ENCODE measurements around the gene SORBS2.

DNA sequence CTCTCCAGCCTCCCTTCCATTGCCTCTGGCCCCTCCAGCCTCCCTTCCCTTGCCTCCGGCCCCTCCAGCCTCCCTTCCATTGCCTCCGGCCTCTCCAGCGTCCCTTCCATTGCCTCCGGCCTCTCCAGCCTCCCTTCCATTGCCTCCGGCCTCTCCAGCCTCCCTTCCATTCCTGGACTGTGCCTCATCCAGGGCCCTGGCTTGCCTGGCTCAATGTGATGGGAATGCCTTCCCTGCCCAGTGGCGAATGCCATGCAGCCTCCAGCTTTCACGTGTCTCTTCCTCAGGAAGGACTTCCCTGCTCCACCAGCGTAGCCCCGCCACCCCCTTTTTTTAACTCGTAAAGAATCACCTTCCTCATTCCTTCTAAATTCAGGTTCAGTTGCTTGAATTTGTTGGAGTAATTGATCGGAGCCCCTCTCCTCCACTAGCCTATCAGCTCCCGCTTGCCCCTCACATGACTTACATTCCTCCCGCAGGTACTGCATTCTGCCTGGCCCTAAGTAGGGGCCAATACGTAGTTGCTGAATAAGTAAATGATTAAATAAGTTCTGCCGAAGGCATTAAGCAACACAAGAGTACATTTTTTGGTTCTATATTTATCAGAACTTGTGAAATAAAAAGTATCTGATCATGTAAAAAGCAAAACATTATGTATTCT lies 30.3 kb downstream of the SORBS2 start:
- TF ChIP-seq, protein P1, sequence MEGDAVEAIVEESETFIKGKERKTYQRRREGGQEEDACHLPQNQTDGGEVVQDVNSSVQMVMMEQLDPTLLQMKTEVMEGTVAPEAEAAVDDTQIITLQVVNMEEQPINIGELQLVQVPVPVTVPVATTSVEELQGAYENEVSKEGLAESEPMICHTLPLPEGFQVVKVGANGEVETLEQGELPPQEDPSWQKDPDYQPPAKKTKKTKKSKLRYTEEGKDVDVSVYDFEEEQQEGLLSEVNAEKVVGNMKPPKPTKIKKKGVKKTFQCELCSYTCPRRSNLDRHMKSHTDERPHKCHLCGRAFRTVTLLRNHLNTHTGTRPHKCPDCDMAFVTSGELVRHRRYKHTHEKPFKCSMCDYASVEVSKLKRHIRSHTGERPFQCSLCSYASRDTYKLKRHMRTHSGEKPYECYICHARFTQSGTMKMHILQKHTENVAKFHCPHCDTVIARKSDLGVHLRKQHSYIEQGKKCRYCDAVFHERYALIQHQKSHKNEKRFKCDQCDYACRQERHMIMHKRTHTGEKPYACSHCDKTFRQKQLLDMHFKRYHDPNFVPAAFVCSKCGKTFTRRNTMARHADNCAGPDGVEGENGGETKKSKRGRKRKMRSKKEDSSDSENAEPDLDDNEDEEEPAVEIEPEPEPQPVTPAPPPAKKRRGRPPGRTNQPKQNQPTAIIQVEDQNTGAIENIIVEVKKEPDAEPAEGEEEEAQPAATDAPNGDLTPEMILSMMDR (IDR thresholded peaks at IDR 0.05; ENCODE audit: borderline replicate concordance, extremely low read depth, low read length, poor library complexity, severe bottlenecking) = no peak
- TF ChIP-seq EZH2 (IDR thresholded peaks at IDR 0.05; ENCODE audit: borderline replicate concordance, low read depth, low read length, severe bottlenecking) = no peak

Data from DND-41 (cell line).